Femur (tissue), 1 donor: ENCODE data around the gene CYTH1.

Experiments
- DNase-seq: peaks from one replicate; pipeline ENCODE4 v3.0.0-alpha.2; 2017

CYTH1 gene

DNA sequence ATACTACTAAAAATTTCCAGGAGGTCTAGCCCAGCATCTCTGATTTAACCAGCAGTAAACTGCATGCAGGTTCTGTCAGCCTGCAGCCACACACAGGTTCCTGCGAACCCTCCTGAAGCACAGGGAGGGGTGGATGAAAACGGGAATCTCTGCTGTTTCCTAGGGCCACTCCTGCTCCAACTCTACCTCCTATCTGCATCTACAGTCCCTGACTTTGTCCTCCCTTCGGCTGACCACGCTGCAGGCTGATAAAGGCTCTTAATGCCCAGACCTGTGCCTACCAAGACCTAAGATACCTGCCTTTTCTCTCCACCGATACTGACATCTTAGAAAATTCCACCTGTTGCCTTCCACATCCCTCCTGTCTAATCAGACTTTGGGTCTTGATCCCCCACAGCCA, 50.2 kb downstream of the CYTH1 start:
- DNase-seq: no peak

DNA sequence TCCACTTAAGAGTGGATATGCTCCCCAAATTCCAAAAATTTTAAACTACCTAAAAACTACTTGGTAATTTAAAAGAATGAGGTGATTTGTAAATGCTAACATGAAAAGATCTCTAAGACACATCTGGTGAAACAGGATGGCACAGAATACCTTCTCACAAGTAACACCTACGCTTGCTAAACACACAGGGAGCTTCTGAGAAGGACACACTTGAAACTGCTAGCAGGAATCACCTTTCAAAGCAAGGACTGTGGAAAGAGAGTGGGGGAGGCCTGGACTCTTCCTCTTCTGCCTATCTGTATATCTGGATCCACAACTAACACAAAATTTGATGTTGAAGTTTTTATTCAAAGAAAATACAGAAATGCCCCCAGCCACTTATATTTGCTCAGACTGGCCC, 52.4 kb downstream of the CYTH1 start:
- no peak for DNase-seq

DNA sequence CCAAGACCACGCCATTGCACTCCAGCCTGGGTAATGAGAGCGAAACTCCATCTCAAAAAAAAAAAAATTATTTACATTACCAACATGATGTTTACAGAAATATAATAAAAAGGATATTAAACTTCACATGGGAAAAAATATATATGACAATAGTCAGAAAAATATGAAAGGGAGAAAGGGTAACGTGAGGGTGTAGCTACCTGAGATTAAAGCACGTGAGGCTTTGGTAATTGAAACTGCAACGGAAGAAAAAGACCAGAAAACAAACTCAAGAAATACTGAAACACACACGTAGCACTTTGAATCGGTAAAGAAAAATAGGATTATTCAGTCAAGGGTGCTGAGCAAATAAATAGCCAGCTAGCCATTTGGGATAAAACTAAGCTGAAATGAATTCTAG, 53.6 kb downstream of the CYTH1 start:
- DNase-seq: no peak

GRCh38 chr17:78727476-78728229, 54.4 kb downstream of the CYTH1 start:
- no peak for DNase-seq

GRCh38 chr17:78727057-78727456, 55.0 kb downstream of the CYTH1 start:
- DNase-seq: no peak

DNA sequence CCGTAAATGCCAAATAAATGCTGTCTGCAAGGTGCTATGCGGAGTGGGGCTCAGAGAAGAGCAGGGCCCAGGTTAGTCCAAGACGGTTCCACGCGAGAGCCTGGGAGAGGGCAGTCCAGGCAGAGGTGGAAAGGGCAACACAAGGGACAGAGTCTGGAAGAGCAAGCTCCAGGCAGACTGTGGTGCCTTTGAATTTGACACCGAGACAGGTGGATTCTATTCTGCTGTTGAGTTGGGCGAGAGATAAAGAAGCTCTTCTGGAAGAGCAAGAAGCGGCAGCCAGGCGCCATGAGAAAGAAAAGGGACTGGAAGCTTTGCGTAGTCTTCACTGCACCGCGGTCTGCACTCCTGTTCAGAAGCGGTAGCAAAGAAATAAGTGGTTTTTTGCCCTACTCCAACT, 55.6 kb downstream of the CYTH1 start:
- DNase-seq: no peak

DNA sequence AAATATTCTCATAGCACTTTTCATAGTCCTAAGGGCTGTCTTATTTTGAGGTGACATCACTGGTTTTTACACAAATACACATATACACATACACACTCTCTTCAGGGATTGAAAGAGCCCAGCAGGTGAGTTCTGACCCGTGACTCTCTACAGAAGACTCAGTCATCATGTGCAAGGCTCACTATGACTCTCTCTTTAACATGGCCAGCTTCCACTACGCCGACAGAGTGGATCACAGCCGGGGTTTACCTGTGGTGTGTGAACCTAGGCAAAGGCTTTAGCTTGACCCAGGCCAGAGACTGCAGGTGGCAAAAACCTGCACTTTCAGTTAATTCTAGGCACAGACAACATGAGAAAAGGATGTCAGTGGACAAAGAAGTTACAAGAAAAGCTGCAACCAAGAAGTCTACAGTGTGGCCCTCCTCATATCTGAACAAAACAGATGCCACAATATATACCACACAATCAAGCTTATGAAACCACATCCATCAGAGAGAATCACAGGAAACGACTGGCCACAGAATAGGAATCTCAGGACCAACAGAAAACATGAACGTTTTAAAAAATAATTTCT, 56.5 kb downstream of the CYTH1 start:
- DNase-seq: no peak

GRCh38 chr17:78724999-78725398, 57.1 kb downstream of the CYTH1 start:
- no peak for DNase-seq

- DNase-seq: no peak
Measured at GRCh38 chr17:78724544-78724943, 57.5 kb downstream of the CYTH1 start.

- DNase-seq: no peak
Measured at GRCh38 chr17:78723957-78724356, 58.1 kb downstream of the CYTH1 start.

DNA sequence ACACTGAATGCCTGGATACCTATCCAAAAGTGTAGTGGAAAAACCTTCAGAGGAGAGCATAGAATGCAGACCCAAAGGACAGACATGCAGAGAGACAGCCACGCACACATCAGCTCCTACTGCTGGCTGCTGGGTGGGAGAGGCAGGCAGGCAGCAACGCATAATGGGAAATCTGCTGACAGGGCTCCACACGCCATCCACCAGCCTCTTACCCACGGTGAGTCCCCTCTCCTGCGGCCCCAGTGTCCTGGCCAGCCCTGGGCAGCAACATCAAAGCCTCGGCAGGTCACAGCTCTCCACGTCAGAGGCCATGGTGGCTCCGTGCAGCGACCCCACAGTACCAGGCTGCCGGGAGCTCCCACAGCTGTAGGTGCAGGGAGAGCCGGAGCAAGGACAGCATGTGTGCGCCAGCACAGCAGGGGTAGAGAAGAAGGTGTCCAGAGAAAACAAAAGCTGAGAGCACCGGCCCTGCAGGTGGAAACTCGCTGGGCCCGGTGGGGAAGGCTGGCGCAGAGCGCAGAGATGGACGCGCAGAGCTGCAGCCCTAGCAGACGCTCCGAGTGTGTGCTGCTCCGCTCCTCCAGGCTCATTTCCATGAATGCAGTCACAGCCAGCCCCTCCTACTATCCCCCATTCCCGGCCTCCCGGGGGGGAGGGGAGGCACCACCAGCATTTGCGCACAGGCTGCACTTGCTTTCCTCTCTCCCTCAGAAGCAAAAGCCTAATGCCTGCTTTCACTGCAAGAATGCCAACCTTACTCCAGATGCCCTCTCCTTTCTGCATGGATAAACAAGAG, 58.9 kb downstream of the CYTH1 start:
- peak; percentile 92 for DNase-seq

DNA sequence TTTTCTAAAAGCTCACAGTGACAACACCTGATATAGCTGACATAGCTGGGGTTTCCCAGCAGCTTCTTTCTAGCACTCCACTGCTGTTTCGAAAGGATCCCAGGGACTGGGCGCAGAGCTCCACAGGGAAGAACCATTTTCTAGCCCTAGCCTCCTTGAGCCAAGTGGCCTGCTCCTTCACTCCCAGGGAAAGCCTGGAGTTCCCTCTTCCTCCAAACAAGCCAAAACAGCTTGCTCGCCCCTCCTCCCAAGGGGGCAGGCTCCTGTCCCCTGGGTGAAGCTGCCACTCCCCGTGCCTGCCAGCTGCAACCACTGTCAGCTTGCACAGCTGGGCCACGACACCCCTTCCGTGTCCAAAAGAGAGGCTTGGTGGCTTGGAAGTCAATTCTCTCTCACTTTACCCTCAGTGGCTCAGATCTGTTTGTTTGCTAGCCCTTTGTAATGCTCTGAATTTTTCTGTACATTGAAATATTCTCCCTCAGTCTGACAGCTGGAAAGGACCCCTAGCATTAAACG, 59.8 kb downstream of the CYTH1 start:
- peak; percentile 61 for DNase-seq

DNA sequence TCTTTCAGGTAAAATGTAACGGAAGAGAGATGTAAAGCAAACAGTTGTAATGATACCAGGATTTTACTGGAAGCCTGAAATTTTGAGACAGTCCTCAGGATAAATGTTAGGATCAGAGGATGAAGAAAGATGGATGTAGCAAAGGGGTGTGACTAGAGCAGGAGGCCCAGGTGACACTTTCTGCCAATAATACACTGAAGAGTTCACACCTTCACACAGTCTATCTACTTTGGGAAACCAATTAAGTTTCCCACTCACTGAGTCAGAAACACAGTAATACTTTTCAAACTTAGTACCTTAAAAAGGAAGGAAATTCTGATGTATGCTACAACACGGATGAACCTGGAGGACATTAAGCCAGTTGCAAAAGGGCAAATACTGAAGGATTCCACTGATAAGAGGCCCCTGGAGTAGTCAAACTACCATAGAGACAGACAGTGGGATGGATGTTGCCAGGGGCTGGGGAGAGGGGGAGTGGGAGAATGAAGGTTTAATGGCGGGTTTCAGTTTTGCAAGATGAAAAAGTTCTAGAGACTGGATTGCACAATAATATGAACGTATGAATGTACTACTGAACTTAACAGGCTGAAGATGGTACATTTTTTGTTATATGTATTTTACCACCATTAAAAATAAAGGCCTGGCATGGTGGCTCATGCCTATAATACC, 62.3 kb downstream of the CYTH1 start:
- no peak for DNase-seq

- DNase-seq: no peak
Measured at GRCh38 chr17:78718575-78719208, 63.4 kb downstream of the CYTH1 start.

DNA sequence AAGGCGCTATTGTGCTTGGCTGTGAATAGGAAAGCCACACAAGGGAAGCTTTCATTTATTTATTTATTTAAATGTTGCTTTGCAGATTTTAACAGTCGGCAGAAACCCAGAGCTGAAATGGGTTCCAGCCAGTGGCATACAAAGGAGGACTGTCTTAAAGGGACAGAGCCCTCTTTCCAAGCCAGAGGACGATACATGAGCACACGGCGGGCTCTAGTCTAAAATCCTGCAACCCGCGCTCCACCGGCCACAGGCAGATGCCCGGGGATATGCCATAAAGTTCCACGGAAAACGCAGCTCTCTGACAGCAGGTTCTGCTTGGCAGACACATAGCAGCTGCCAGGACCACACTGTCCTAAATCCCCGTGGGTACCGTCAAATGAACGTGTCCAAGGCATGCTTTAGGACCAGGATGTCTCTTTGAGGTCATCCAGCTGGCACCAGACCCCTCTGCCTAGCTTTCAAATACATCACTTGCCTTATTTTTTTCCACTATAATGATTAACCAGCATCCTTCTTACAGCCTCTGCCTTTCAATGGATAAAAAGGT, 64.6 kb downstream of the CYTH1 start:
- peak; percentile 62 for DNase-seq

- peak; percentile 82 for DNase-seq
Measured at GRCh38 chr17:78716814-78717393, 65.2 kb downstream of the CYTH1 start.

- no peak for DNase-seq
Measured at GRCh38 chr17:78716292-78716691, 65.8 kb downstream of the CYTH1 start.

GRCh38 chr17:78715876-78716275, 66.2 kb downstream of the CYTH1 start:
- no peak for DNase-seq

DNA sequence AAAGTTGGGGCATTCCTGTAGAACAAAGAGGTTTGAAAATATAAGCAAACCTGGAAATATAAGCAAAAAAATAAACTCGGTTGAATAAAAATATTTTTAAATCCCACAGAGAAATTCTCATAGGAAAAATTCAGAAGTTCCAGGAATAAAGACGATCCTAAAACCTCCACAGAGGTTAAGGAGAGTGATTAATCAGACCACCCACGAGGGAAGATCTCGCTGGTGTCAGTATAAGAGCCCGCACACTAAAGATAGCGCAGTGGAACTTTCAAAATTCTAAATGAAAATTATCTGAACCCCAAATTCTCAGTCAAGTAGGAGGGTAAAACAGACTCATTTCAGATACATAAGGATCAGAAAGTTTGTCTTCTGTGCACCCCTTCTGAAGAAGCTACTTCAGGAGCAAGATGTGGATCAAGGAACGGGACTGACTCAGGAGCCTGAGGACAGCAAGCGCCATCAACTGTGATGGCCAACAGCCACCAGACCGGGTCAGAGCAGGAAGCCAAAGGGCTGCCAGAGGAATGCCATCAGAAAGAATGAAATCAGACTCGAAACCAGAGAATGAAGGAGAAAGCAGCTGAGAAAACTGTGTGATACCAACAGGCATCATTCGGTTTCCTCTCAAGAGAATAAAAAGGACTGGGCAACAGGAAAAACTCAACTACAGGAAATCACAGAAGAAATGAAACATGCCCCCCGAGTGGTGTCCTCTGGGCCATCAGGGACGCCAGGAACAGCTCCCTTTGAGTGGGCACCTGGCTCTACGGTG, 66.9 kb downstream of the CYTH1 start:
- no peak for DNase-seq

GRCh38 chr17:78714534-78714933, 67.5 kb downstream of the CYTH1 start:
- DNase-seq: no peak

DNA sequence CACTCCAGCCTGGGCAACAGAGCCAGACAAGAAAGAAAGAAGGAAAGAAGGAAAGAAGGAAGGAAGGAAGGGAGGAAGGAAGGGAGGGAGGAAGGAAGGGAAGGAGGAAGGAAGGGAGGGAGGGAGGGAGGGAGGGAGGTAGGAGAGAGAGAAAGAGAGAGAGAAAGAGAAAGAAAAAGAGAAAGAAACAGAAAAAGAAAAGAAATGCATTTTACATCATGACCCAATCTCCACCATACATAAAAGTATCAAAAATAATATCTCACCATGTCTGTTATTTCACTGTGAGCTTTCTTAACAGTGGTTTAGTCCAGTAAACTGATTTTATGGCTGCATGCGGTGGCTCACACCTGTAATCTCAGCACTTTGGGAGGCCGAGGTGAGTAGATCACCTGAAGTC, 70.0 kb downstream of the CYTH1 start:
- no peak for DNase-seq
